Renal cortical epithelial cell (primary cell): ENCODE data around the gene CPED1. TPM values are rescaled to one million over a fixed set of nuclear protein-coding genes. Genes with fewer than 3 reads are reported as not detected.
"Not testable (repeated sequence)": the region's sequence is repeated elsewhere in the genome, so short reads cannot be mapped to it uniquely, and the experiment has no call there.

Experiments used
- DNase-seq: peaks from one replicate; pipeline ENCODE4 v3.0.0-alpha.2; 2011; ENCODE audit warnings: low read depth
- total RNA-seq: library from RNA; depleted of rRNA; stranded (reverse); fragments of >200 nt; gene quantifications from 2 replicates; pipeline ENCODE4 v1.2.3, GENCODE V29; 2014

CPED1 gene
- total RNA-seq, 1 donor from 2014 or later = 1.1 TPM

DNA sequence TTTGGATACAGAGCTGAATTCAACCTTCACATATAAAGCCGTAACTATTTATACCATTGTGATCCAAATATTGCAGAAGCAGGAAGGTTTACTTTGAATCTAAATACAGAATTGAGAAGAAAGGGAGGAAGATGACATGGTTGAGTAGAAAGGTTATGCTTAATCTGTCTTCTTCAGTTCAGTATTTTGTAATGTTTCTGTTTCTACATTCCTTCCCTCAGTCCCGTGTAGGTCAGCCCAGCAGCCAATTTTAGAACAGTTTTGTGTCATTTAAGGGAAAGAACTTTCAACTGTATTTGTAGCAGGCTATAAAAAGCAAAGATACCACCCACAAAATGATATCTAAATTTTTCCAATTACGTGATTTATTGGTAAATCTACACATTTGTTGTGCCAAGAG lies 97.4 kb downstream of the CPED1 start:
- peak; percentile 36 for DNase-seq

DNA sequence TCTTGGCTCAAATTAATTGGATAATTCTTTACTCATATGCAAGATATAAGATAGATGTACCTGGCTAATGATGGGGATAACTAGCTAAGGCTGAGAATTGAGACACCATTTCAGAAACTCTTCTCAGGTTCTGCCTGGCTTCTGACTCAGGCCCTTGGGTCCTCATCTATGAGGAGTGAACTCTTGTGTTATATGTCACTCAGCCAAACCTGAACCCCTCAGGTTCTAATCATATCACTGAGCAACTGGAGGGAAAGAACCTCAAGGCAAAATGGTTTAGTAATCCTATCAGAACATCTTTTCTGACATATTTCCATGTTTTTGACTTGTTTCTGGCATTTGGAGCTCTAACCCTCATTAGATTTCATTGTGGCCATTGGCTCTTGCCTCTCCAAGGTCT lies 100.4 kb downstream of the CPED1 start:
- DNase-seq = no peak

DNA sequence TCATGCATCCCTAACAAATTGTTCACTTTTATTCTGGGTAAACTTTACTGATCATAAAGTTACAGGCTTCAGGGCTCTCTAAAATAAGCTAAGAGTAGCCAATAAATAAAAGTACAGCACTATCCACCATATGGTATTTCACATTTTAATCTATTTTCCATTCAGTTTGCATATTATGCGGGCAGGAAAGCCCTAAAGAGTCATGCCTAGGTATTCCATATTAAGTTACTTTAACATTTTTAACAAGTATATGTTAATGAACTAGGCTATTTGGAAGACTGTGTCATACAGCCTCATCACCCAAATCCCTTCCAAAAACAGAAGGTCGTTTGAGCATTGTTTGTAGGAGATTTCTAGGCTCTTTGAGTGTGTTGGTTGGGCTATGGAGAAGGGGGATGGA lies 106.3 kb downstream of the CPED1 start:
- no peak for DNase-seq

DNA sequence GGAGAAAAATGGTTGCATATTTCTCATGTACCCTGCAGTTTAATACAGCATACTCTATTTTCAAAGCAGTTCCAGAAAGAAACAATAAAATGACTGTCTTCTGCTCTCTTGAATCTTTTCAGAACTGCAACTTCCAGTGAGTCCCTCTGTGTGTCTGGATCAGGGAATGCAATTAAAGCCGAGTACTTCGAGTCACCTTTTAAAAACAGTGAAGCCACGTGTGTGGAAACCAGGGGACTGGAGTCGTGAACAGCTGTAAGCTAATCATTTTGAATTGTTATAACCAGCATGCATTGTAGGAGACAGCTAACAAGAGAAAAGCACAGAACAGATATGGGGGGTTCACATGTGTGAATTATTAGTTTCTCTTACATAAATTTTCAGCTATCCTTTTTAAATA lies 109.1 kb downstream of the CPED1 start:
- no peak for DNase-seq

DNA sequence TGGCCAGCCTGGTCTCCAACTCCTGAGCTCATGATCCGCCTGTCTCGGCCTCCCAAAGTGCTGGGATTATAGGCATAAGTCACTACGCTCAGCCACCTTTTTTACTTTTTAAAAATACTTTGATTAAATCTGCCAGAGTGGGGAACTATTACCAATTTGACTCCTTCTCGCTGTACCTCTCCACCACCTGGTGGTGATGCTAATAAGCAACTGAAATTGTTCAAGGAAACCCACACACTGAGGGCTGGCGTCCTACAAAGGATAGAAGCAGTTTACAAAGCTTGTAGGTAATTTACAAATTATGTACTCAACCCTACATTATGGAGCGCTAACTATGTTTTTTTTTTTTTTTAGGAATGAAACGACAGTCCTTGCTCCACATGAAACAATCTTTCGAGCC lies 111.1 kb downstream of the CPED1 start:
- DNase-seq = no peak

DNA sequence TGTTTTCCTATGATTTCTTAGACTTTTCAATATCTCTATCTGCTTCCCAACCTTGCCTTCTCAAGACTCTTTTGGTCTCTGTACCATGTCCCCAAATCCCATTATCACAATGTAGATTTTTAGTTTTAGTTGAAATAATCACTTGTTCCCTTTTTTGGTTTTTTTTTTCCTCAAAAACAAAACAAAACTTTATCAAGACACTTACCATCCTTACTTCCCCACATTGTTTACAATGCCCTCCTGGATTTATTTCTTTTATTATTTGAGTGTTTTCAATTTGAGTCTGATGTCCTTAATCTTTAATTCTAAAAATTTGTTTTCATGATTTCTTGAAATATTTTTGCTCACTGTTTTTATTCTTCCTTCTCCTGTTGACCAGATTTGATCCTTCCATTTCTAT lies 112.6 kb downstream of the CPED1 start:
- DNase-seq = no peak

DNA sequence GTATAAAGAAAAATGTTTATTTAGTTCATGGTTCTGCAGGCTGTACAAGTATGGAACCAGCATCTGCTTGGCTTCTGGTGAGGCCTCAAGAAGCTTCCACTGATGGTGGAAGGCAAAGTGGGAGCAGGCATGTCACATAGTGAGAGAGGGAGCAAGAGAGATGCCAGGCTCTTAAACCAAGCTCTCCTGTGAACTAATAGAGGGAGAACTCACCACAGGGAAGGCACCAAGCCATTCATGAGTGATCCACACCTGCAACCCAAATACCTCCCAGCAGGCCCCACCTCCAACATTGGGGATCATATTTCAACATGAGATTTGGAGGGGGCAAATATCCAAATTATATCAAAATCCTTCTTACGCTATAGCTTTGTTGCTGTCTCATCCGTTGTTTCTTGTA lies 113.1 kb downstream of the CPED1 start:
- DNase-seq = no peak

DNA sequence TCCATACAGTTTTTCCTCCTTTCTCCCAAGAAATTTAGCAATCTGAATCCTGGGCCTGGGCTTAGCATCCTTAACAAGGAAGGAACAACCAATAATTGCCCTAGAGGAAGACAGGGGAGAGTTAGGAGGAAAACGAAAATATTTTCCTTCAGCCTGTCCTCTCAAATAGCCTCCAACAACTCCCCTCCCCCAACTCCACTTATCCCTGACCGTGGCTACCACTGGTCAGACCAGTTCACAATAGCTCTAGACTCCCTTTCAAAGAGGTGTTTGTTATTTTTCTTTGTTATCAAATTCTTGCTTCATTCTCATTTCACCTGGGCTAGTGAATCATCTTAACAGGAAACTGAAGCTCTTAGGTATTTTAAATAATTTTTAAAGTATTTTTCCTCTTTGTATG lies 114.1 kb downstream of the CPED1 start:
- peak; percentile 48 for DNase-seq

DNA sequence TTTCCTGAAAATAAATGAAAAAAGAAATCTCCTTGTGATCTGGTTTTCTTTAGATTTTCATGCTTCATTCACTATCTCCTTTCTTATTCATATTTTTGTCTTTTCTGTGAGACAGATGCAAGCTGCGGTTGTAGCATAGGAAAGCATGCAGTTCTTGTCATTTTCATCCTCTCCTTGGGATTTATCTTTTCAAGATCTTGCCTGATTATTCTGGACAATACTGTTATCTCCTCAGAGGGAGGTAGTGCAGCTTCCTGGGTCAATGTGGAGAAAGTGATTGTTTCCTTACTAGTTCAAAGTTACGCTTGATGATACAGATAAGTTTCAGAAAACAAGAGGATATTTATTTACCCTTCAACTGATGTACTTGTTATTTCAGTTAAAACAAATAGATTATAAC lies 114.6 kb downstream of the CPED1 start:
- DNase-seq = no peak

DNA sequence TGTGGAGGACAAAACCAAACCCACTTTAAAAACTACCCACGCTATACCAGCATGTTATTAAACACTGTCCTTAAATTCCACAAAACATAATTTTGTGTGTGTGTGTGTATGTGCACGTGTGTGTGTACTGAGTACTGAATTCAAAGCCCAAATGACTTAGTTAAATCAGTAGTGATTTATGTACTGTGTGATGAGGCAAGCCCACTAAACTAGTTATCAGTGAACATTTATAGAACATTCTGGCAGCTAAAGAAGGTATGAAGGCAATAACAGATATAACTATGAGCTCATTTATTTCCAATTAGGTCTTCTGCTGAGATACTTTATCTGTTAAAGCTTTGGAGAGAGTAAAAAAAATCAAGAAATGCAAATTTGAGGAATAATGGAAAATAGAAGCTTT lies 115.1 kb downstream of the CPED1 start:
- no peak for DNase-seq

DNA sequence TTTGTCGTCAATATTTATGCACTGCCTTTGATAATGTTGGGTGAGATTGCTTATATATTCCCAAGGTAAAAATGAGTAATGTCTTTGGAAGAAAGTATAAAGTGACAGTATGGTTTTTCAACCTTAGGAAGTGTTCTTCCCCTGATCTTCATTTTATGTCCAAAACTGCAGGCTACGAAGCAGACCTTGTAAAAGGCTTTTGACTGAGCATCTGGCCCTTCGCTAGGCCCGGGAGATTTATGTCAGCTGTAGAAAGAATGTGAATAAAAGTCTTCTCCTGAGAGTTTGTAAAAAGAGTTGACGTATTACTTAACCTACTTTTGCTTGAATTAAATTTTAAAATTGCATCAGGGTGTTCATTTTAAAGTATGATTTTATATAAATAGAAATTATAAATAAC lies 116.8 kb downstream of the CPED1 start:
- no peak for DNase-seq

DNA sequence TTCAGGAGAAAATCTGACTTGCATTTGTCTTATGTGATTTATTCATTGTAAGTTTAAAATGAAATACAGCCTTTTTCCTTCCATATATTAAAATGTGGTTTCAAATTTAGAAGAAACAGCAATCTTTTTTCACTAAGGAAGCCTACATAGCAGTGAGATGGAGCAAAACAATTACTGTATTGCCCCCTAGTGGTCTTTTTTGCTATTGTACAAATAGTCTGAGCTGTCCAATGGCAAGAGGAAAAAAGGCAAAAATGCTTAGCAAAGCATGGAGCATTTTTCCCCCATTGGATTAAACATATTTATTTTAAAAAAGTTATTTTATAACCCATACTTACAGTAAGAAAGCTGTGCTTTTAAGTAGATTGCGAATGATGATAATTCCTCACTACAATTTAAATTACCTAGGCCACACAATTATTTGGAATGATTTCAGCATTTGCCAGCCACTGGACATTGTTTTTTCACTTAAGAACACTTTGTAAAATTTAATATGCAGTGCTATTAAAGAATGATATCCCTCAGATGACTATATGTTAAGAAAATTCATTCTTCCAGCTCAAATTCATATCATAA lies 119.5 kb downstream of the CPED1 start:
- DNase-seq = peak; percentile 71

DNA sequence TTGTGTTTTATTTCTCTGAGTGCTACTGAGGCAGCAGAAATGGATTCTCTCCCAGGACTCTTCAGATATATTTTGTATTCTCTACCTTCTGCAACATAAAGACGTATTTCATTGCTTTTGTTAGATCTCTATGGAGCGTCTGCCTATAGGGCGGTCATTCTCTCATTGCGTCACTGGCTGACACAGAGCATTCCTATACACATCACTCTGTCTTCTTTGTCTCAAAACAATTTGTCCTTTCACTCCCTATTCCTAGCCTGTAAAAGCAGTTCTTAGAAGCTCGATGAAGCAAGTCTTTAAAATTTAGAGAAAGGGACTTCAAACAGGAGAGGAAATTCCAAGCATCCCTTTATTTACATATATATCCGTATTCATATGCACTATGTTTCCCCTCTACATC lies 120.6 kb downstream of the CPED1 start:
- DNase-seq = no peak

DNA sequence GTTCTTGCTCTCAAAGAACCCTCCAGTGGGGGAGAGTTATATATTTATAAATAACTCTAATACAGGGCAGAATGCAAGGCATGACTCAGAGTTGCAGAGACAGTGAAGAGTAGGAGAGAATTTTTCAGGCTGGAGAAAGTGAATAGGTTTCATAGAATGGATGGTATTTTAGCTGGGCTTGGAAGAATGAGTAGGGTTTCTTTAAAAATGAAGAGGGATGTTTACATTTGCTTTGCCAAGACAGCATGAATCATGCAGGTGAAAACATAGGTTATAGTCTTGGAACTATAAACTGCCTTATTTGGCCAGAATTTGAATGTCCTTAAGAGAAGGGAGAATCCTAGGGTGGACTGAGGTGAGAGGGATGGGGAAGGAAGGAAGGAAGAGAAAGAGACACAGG lies 124.8 kb downstream of the CPED1 start:
- peak; percentile 28 for DNase-seq

DNA sequence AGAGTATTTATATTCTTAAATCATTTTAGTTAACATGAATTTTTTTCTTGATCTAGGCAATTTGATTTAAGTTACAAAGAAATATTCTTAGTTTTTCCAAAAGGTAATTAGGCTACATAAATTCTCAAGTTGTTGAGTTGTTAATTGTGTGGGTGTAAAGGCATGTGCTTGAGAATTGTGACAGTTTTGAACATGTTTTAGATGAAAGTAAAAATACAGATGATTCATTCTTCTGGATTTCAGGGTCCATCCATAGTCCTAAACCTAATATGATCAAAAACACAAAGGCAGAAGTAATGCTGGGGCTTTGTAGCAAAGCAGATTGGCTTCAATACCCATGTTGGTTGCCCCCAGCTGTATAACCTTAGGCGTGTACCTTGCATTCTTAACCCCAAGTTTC lies 127.9 kb downstream of the CPED1 start:
- no peak for DNase-seq

DNA sequence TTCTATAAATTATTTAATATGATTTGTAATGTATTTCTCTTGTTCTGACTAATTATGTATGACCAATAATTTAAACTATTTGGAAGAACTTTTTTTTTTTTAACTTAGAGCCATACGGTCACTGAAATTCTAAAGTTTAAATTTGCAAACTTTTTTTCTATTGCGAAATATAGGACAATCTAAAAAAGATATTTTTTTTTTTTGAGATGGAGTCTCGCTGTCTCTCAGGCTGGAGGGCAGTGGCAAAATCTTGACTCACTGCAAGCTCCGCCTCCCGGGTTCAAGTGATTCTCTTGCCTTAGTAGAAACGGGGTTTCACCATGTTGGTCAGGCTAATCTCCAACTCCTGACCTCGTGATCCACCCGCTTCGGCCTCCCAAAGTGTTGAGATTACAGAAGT lies 130.5 kb downstream of the CPED1 start:
- no peak for DNase-seq

DNA sequence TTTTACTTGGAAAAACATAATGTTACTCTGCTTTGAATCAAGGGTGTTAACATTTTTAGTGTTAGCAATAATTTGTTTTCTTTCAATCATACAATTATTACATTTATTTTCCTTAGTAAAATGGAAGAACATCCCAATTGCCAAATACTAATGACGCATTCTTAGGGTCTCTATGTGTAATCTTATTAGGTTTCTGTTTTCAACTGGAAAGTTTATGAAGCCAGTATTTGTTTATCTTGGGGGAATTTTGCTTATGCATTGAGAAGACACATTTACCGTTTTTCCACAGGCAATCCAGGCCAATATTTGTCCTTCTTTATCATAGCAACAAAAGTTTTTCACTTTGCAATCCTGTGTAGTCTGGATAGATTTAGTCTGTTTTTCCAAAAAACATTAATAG lies 134.5 kb downstream of the CPED1 start:
- no peak for DNase-seq

DNA sequence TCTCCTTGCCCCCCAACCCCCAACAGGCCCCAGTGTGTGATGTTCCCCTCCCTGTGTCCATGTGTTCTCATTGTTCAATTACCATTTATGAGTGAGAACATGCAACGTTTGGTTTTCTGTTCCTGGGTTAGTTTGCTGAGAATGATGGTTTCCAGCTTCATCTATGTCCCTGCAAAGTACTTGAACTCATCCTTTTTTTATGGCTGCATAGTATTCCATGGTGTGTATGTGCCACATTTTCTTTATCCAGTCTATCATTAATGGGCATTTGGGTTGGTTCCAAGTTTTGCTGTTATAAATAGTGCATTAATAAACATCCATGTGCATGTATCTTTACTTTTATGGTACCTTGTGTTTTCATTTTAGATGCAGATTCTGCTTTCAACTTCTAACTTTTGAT lies 136.9 kb downstream of the CPED1 start:
- DNase-seq = not testable (repeated sequence)

DNA sequence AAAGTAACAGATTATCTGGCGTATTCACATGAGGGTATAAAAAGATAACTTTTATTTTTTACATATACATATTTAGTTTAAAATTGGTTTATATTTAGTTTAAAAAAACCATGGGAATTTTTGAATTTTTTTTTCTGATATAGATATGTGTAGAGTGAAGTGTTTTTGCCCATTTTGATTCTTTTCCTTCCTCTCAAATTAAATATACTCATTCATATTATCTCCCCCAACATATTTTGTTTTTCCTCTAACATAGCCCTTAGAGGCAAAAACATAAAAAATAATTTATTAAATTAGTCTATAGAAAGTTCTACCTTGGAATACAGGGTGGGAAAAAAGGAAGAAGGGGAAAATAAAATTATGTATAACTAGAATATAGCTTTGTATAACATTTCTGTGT lies 137.7 kb downstream of the CPED1 start:
- no peak for DNase-seq

DNA sequence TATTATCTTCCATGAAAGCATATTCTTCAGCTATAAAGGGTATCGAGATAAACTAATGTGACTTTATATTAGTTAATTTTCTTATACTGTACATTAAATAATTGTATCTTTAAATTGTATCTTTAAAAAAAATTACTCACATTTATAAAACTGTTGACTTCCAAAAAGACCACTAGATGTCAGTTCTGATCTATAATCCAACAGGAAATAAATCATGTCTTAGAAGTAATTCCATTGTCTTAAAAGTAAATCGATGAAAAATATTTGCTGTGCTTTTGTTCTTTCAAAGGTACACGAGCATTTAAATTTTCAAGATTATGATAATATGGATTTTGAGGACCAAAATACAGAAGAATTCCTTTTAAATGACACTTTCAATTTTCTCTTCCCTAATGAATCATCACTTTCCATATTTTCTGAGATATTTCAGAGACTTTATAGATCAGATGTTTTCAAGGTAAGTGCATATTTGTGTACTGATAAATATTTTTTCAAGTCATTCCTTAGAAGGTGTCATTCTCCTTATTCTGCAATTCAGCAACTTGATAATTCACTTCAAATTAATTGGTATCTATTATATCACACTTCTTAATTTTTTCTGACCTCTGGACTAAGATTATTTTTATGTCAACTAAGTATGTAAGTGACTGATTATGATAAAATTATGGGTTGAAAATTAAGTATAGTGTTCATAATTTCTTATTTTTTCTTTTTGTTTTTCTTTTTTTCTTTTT lies 138.5 kb downstream of the CPED1 start:
- peak; percentile 61 for DNase-seq

DNA sequence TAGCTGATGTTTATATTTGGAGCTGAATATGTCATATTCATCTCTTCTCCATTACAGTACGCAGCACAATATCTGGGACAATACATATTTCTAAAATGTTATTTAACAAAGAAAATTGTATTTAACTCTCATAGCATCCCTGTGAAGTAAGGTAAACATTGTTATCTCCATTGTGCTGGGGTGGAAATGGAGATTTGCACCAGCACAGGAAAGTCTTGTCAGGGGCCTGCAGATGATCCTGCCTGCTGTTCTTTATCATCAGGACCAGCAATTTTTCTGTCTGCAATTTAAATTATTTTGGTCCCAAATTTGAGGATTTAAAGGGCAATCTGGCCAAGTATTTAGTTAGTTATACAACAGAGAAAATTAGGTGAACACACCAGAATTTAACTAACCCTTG lies 144.4 kb downstream of the CPED1 start:
- no peak for DNase-seq

DNA sequence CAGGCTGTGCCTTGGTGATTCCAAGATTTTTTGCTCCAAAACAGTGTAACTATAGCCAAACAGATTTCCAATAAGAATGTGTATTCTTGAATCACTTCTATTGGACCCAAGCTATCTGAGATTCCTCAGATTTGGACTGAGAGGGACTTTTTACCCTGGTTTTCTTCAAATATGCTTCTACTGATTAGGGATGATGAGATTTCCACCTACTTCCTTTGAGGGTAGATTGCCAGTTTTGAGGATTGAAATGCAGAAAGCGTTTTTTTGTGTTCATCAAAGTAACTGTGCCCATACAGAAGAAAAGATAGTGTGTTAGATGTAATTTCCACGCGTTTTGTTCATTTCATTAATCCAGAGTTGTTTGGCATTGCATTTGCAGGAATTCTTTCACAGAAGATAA lies 144.9 kb downstream of the CPED1 start:
- no peak for DNase-seq

DNA sequence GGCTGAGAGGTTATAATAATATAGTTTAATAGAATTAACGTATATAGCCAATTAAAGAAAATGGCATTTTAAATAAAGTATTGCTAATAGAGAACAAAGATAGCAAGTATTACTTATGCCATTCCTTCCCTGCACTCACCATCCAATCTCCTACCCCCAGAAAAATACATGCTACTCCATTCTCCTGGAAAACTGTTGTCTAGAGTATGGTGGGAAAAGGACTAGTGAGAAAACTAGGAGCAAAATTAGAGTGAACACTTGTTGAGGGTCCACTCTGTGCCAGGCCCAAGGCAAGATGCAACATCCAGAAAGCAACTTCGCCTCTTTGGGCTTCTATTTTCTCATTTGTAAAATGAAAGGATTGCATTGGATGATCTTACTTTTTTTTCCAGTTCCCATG lies 149.1 kb downstream of the CPED1 start:
- DNase-seq = no peak
